Suprapubic skin (tissue), 4 donors: ENCODE measurements around the gene DGKB. TPM values are rescaled to one million over a fixed set of nuclear protein-coding genes. Genes with fewer than 3 reads are reported as not detected.

Source experiments
- DNase-seq, 2 donors: peaks; one replicate each; pipeline ENCODE4 v3.0.0-alpha.2; 2019; ENCODE audit warnings: low spot score in 2 of 2
- H3K27ac ChIP-seq: fragments of 200-600 bp; sonication (generic); one replicate; pipeline ENCODE4 v1.5.1; 2019
- H3K27me3 ChIP-seq: fragments of 200-600 bp; sonication (generic); one replicate; pipeline ENCODE4 v1.5.1; 2019
- H3K36me3 ChIP-seq: fragments of 200-600 bp; sonication (generic); one replicate; pipeline ENCODE4 v1.5.1; 2019
- H3K4me1 ChIP-seq: fragments of 200-600 bp; sonication (generic); one replicate; pipeline ENCODE4 v1.5.1; 2019
- H3K4me3 ChIP-seq: fragments of 200-600 bp; sonication (generic); one replicate; pipeline ENCODE4 v1.5.1; 2019; ENCODE audit warnings: mild to moderate bottlenecking
- H3K9me3 ChIP-seq: fragments of 200-600 bp; sonication (generic); one replicate; pipeline ENCODE4 v1.5.1; 2019
- CTCF ChIP-seq, 2 donors: fragments of 200-600 bp in 1 of 2; fragments of 450-650 bp in 1 of 2; sonication (generic) in 1 of 2; IDR thresholded peaks; one replicate each; pipeline ENCODE4 v1.5.1; 2016 to 2019; ENCODE audit warnings: antibody characterized with exemption in 2 of 2, mild to moderate bottlenecking in 1 of 2, moderate library complexity in 1 of 2
- EP300 ChIP-seq: sonication (generic); formaldehyde crosslinking; IDR thresholded peaks from one replicate; pipeline ENCODE4 v1.6.1; 2017; ENCODE audit warnings: antibody characterized with exemption
- POLR2A ChIP-seq, 2 donors: fragments of 450-650 bp; IDR thresholded peaks; one replicate each; pipeline ENCODE4 v1.6.1; 2017; ENCODE audit warnings: antibody characterized with exemption in 2 of 2, mild to moderate bottlenecking in 2 of 2, moderate library complexity in 2 of 2
- POLR2AphosphoS5 ChIP-seq, 3 donors: sonication (generic); formaldehyde crosslinking; IDR thresholded peaks; one replicate each; pipeline ENCODE4 v1.6.1; 2017; ENCODE audit warnings: antibody characterized with exemption in 3 of 3
- WGBS: methylation state at CpG from one replicate; pipeline ENCODE4 v1.1.5; 2018; 5-methylcytosine and 5-hydroxymethylcytosine counted together
- total RNA-seq, 4 donors: library from RNA; depleted of rRNA; stranded (reverse); fragments of >200 nt; gene quantifications; one replicate each; pipeline ENCODE4 v1.1.0, GENCODE V29; 2016

The DGKB gene
- total RNA-seq, 4 donors from 2014 or later: 0.17 to 0.30 TPM; not detected in 2

GRCh38 chr7:14934839-14935238 is 32.3 kb upstream of the DGKB start:
- H3K27me3 ChIP-seq: no peaks in the 10 kb centered on the region
- no peak for DNase-seq
- H3K36me3 ChIP-seq: no peaks in the 10 kb centered on the region
- H3K4me3 ChIP-seq: no peak overlapping the region
- no peak overlapping the region for H3K27ac ChIP-seq
- 79% methylated on average over 3 of the region's 3 CpGs for WGBS
- TF ChIP-seq POLR2A (IDR thresholded peaks at IDR 0.05): no peak
- no peak for TF ChIP-seq POLR2AphosphoS5 (IDR thresholded peaks at IDR 0.05)
- no peak for TF ChIP-seq CTCF (IDR thresholded peaks at IDR 0.05)
- TF ChIP-seq EP300: no peak
- no peaks in the 10 kb centered on the region for H3K4me1 ChIP-seq
- no peaks in the 10 kb centered on the region for H3K9me3 ChIP-seq

- TF ChIP-seq POLR2A (IDR thresholded peaks at IDR 0.05): no peak
- TF ChIP-seq CTCF (IDR thresholded peaks at IDR 0.05): no peak
- no peak for TF ChIP-seq EP300
- TF ChIP-seq POLR2AphosphoS5 (IDR thresholded peaks at IDR 0.05): no peak
- Histone ChIP-seq H3K27me3 (no peaks in the 10 kb centered on the region), H3K27ac (no peak overlapping the region), H3K4me3 (no peak overlapping the region), H3K9me3 (no peaks in the 10 kb centered on the region), H3K36me3 (no peaks in the 10 kb centered on the region), H3K4me1 (no peaks in the 10 kb centered on the region)
- 100% methylated on average over 1 of the region's 4 CpGs for WGBS
- DNase-seq: no peak
Observed at GRCh38 chr7:14931511-14932215, 29.1 kb upstream of the DGKB start.

- no peaks in the 10 kb centered on the region for H3K36me3 ChIP-seq
- no peaks in the 10 kb centered on the region for H3K4me1 ChIP-seq
- H3K27ac ChIP-seq: no peak overlapping the region
- WGBS: 73% methylated on average over 1 of the region's 1 CpG
- no peaks in the 10 kb centered on the region for H3K9me3 ChIP-seq
- DNase-seq: no peak
- H3K27me3 ChIP-seq: no peaks in the 10 kb centered on the region
- TF ChIP-seq POLR2AphosphoS5 (IDR thresholded peaks at IDR 0.05) (no peak), POLR2A (IDR thresholded peaks at IDR 0.05) (no peak), CTCF (IDR thresholded peaks at IDR 0.05) (no peak), EP300 (no peak)
- no peak overlapping the region for H3K4me3 ChIP-seq
Observed at GRCh38 chr7:14924398-14924797, 21.8 kb upstream of the DGKB start.

- Histone ChIP-seq H3K4me3 (no peak overlapping the region), H3K9me3 (no peaks in the 10 kb centered on the region), H3K27me3 (no peaks in the 10 kb centered on the region), H3K4me1 (no peaks in the 10 kb centered on the region), H3K27ac (no peak overlapping the region), H3K36me3 (no peaks in the 10 kb centered on the region)
- no peak for DNase-seq
- TF ChIP-seq POLR2AphosphoS5 (IDR thresholded peaks at IDR 0.05) (no peak), POLR2A (IDR thresholded peaks at IDR 0.05) (no peak), EP300 (no peak), CTCF (IDR thresholded peaks at IDR 0.05) (no peak)
Observed at GRCh38 chr7:14911077-14911476, 8.5 kb upstream of the DGKB start.

GRCh38 chr7:14908697-14909096 is 6.1 kb upstream of the DGKB start:
- DNase-seq: no peak
- Histone ChIP-seq H3K9me3 (no peaks in the 10 kb centered on the region), H3K27ac (no peak overlapping the region), H3K4me3 (no peak overlapping the region), H3K4me1 (no peaks in the 10 kb centered on the region), H3K36me3 (no peaks in the 10 kb centered on the region), H3K27me3 (peaks cover 5% of the 10 kb centered on the region)
- TF ChIP-seq EP300 (no peak), CTCF (IDR thresholded peaks at IDR 0.05) (no peak), POLR2A (IDR thresholded peaks at IDR 0.05) (no peak), POLR2AphosphoS5 (IDR thresholded peaks at IDR 0.05) (no peak)
